HG03097 (cell line): ENCODE results near the gene MMP23B.
A peak's percentile ranks its signal among the peaks of the same experiment; 100 is the strongest.

Source experiments
- ATAC-seq: cut with Tn5 transposase; IDR thresholded peaks from one replicate; pipeline ENCODE4 v1.9.1; 2021; ENCODE audit not compliant: unreplicated experiment, low FRiP score

The MMP23B gene

GRCh38 chr1:1602304-1602967, 29.5 kb upstream of the MMP23B start:
- ATAC-seq = no peak

GRCh38 chr1:1602968-1603506, 28.9 kb upstream of the MMP23B start:
- no peak for ATAC-seq

GRCh38 chr1:1603671-1604373, 28.2 kb upstream of the MMP23B start:
- ATAC-seq = no peak

- no peak for ATAC-seq
Measured at GRCh38 chr1:1604374-1605033, 27.5 kb upstream of the MMP23B start.

- ATAC-seq = no peak
Measured at GRCh38 chr1:1605034-1605591, 26.9 kb upstream of the MMP23B start.

GRCh38 chr1:1605724-1606123, 26.2 kb upstream of the MMP23B start:
- ATAC-seq = no peak

GRCh38 chr1:1606232-1606631, 25.7 kb upstream of the MMP23B start:
- ATAC-seq = no peak

- no peak for ATAC-seq
Measured at GRCh38 chr1:1609822-1610485, 22.0 kb upstream of the MMP23B start.

GRCh38 chr1:1610796-1611195, 21.2 kb upstream of the MMP23B start:
- no peak for ATAC-seq

GRCh38 chr1:1612104-1612400, 19.9 kb upstream of the MMP23B start:
- no peak for ATAC-seq

- no peak for ATAC-seq
Measured at GRCh38 chr1:1613509-1614082, 18.4 kb upstream of the MMP23B start.

GRCh38 chr1:1614204-1614953, 17.6 kb upstream of the MMP23B start:
- ATAC-seq = no peak

GRCh38 chr1:1614954-1615255, 17.1 kb upstream of the MMP23B start:
- no peak for ATAC-seq

- ATAC-seq = peak; percentile 71
Measured at GRCh38 chr1:1615256-1616044, 16.5 kb upstream of the MMP23B start, which contains the start of gene MIB2. MIB2 (plus strand) TSS chr1:1615500; CDS start chr1:1623453, 7,953 bp downstream.

GRCh38 chr1:1616045-1616790, 15.8 kb upstream of the MMP23B start:
- no peak for ATAC-seq

- ATAC-seq = no peak
Measured at GRCh38 chr1:1616838-1617237, 15.1 kb upstream of the MMP23B start.

- ATAC-seq = no peak
Measured at GRCh38 chr1:1617516-1617915, 14.5 kb upstream of the MMP23B start.

- ATAC-seq = no peak
Measured at GRCh38 chr1:1617925-1618324, 14.0 kb upstream of the MMP23B start.
